ENCODE data around the gene EEF1E1. TPM values are rescaled to one million over a fixed set of nuclear protein-coding genes. Genes with fewer than 3 reads are reported as not detected.

Gene EEF1E1
- polyA plus RNA-seq (2011; rRNA removed) = 107 and 122 TPM in 2 replicates
- 65.0 and 75.5 TPM in 2 replicates for polyA plus RNA-seq (2012; cell fraction: cytosol; rRNA removed)
- 21.4 and 22.0 TPM in 2 replicates for polyA plus RNA-seq (2012; cell fraction: nucleus; rRNA removed)
- 114 to 132 TPM (median 119 TPM) in 3 replicates for polyA plus RNA-seq (2017; fragmentation: RNase III; extraction: RNeasy Plus Mini Kit Qiagen cat#74134 plus additional on column Dnase treatment)
- polyA minus RNA-seq (2011; rRNA and poly(A)+ RNA removed) = 23.0 and 24.5 TPM in 2 replicates

GRCh38 chr6:8102122-8102958 is at the start of gene EEF1E1:
TSS of gene EEF1E1 (minus strand) at chr6:8102548. CDS start at chr6:8102521, 27 bp downstream.
- TF ChIP-seq JUN (IDR thresholded peaks at IDR 0.05) (peak; percentile 62 to 76; a peak in 3 of 5 replicates), NPAS2 (CRISPR knock-in tag; IDR thresholded peaks at IDR 0.05; ENCODE audit: borderline replicate concordance) (no peak), CHD4 (IDR thresholded peaks at IDR 0.05; ENCODE audit: borderline replicate concordance) (no peak), USF2 (IDR thresholded peaks at IDR 0.05) (peak; percentile 38), TP53 (CRISPR knock-in tag; IDR thresholded peaks at IDR 0.05) (no peak), RNF2 (IDR thresholded peaks at IDR 0.05; ENCODE audit: borderline replicate concordance, low read depth) (no peak), MYC (IDR thresholded peaks at IDR 0.05; ENCODE audit: borderline replicate concordance, low read length) (peak; percentile 57; the same call in 1 of the 2 replicates), HOXB5 (CRISPR knock-in tag; IDR thresholded peaks at IDR 0.05) (no peak), ZFP36 (IDR thresholded peaks at IDR 0.05; ENCODE audit: borderline replicate concordance, partially characterized antibody) (no peak), KDM5A (IDR thresholded peaks at IDR 0.05) (peak; percentile 97), POLR2A (IDR thresholded peaks at IDR 0.05; ENCODE audit: low read length) (peak; percentile 60), PHF8 (IDR thresholded peaks at IDR 0.05; ENCODE audit: borderline replicate concordance, low read depth) (peak; percentile 69), RARB (CRISPR knock-in tag; IDR thresholded peaks at IDR 0.05) (no peak), REST (IDR thresholded peaks at IDR 0.05) (peak; percentile 41; the same call in 1 of the 2 replicates), MAX (IDR thresholded peaks at IDR 0.05) (peak; percentile 92), HDAC2 (IDR thresholded peaks at IDR 0.05) (0 out of 2 replicates have a peak, but pooled peaks have one; percentile 59)
- peak; percentile 89 to 94 for DNase-seq (ENCODE audit: low read depth in 1 of 2, low spot score in 1 of 2)
- ChIA-PET POLR2A (interaction anchor here (0.7 to 1.5 kb wide), 10 partner anchors 13 to 557 kb away, joined by 3 to 14 read pairs (median 3); partner anchors contain the start of gene BLOC1S5), CTCF (interaction anchor here (0.9 to 1.8 kb wide), 2 partner anchors 17 to 117 kb away, joined by 3 to 7 read pairs; no protein-coding TSS in a partner anchor)
- peak; percentile 99 for ATAC-seq
- Histone ChIP-seq H3K4me3 (peak within 1 kb of the TSS; percentile 62), H3K9me3 (no peaks in the 10 kb centered on the region), H3K27ac (peak within 1 kb of the TSS; percentile 84 to 90), H3K4me2 (peak within 1 kb of the TSS; percentile 87), H3K4me1 (peaks cover 11% of the 10 kb centered on the region; the same call in 2 of the 3 replicates)
- no peak for FAIRE-seq
- 3% methylated on average over 20 of the region's 43 CpGs for WGBS (ENCODE audit: missing lambda C conversion rate)

- Histone ChIP-seq H3K27ac (no peak overlapping the region), H3K9me3 (no peaks in the 10 kb centered on the region), H3K4me1 (no peaks in the 10 kb centered on the region), H3K4me2 (no peak overlapping the region), H3K4me3 (no peak overlapping the region)
- no peak for FAIRE-seq
- 100% methylated on average over 1 of the region's 1 CpG for WGBS (ENCODE audit: missing lambda C conversion rate)
- no peak for ATAC-seq
- CTCF ChIA-PET = interaction anchor here (2.4 kb wide), 1 partner anchor 18 kb away, joined by 9 read pairs; no protein-coding TSS in a partner anchor
- POLR2A ChIA-PET = no interaction called here
- no peak for DNase-seq (ENCODE audit: low read depth in 1 of 2, low spot score in 1 of 2)
- TF ChIP-seq ZC3H11A (IDR thresholded peaks at IDR 0.05) = no peak
- no peak for TF ChIP-seq BCL3 (IDR thresholded peaks at IDR 0.05)
- no peak for TF ChIP-seq CBX2 (IDR thresholded peaks at IDR 0.05; ENCODE audit: borderline replicate concordance, low read depth)
- TF ChIP-seq ZSCAN20 (CRISPR knock-in tag; IDR thresholded peaks at IDR 0.05) = no peak
- no peak for TF ChIP-seq PHF8 (IDR thresholded peaks at IDR 0.05; ENCODE audit: borderline replicate concordance, low read depth)
- TF ChIP-seq EHMT2 (IDR thresholded peaks at IDR 0.05; ENCODE audit: low read depth) = no peak
- TF ChIP-seq RNF2 (IDR thresholded peaks at IDR 0.05; ENCODE audit: borderline replicate concordance, low read depth) = no peak
- TF ChIP-seq HOXB13 (CRISPR knock-in tag; IDR thresholded peaks at IDR 0.05; ENCODE audit: low read depth) = no peak
- no peak for TF ChIP-seq TP53 (CRISPR knock-in tag; IDR thresholded peaks at IDR 0.05)
- TF ChIP-seq ZNF302 (CRISPR knock-in tag; IDR thresholded peaks at IDR 0.05) = no peak
- no peak for TF ChIP-seq NFE2L2 (conservative IDR thresholded peaks at IDR 0.05; ENCODE audit: low read length)
- TF ChIP-seq RCOR1 (IDR thresholded peaks at IDR 0.05; ENCODE audit: low read depth, low read length) = no peak
- TF ChIP-seq POLR2AphosphoS2 (conservative IDR thresholded peaks at IDR 0.05; ENCODE audit: low read length) = no peak
- no peak for TF ChIP-seq NR3C1 (IDR thresholded peaks at IDR 0.05)
- TF ChIP-seq CTCF (IDR thresholded peaks at IDR 0.05) = no peak
- TF ChIP-seq JUN (IDR thresholded peaks at IDR 0.05) = no peak
Observed at GRCh38 chr6:8149350-8149749, 47.0 kb upstream of the EEF1E1 start.

All from A549 (cell line).